Astrocyte of the spinal cord (primary cell): ENCODE measurements around the gene POMC.
"Not testable (repeated sequence)": the region's sequence is repeated elsewhere in the genome, so short reads cannot be mapped to it uniquely, and the experiment has no call there.

Experiments used
- DNase-seq: peaks from one replicate; pipeline ENCODE4 v3.0.0; 2011; ENCODE audit warnings: low read depth, low spot score
- H3K4me3 ChIP-seq: 2 replicates; pipeline ENCODE4 v1.5.1; 2011; ENCODE audit warnings: low read depth, mild to moderate bottlenecking, low read length, moderate library complexity
- in situ Hi-C: cut with HindIII; loops from 2 replicates; pipeline ENCODE4 v1.10.0; 2017; ENCODE audit warnings: low sequenced_read_pairs
- TF ChIP-seq, protein P1 (sequence below): IDR thresholded peaks from 2 replicates; pipeline ENCODE4 v1.5.1; 2012; ENCODE audit warnings: low read depth, mild to moderate bottlenecking, low read length, inconsistent platforms

POMC gene

DNA sequence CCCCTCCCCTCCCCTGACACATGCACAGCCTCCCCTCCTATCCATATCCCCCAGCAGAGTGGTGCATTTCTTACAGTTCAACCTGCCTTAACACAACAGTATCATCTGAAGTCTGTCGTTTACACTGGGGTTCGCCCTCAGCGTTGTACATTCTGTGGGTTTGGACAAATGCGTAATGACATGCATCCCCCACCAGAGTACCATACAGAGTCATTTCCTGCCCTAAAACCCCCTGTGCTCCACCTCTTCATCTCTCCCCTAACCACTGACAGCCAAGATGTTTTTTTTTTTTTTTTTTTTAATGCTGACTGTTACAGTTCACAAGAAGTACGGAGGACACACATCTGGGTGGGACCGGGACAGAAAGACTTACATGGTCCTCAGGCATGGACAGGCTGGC lies 22.6 kb downstream of the POMC start:
- H3K4me3 ChIP-seq: no peak overlapping the region
- DNase-seq: no peak
- in situ Hi-C loops: no loop called here
- TF ChIP-seq, protein P1, sequence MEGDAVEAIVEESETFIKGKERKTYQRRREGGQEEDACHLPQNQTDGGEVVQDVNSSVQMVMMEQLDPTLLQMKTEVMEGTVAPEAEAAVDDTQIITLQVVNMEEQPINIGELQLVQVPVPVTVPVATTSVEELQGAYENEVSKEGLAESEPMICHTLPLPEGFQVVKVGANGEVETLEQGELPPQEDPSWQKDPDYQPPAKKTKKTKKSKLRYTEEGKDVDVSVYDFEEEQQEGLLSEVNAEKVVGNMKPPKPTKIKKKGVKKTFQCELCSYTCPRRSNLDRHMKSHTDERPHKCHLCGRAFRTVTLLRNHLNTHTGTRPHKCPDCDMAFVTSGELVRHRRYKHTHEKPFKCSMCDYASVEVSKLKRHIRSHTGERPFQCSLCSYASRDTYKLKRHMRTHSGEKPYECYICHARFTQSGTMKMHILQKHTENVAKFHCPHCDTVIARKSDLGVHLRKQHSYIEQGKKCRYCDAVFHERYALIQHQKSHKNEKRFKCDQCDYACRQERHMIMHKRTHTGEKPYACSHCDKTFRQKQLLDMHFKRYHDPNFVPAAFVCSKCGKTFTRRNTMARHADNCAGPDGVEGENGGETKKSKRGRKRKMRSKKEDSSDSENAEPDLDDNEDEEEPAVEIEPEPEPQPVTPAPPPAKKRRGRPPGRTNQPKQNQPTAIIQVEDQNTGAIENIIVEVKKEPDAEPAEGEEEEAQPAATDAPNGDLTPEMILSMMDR: no peak

DNA sequence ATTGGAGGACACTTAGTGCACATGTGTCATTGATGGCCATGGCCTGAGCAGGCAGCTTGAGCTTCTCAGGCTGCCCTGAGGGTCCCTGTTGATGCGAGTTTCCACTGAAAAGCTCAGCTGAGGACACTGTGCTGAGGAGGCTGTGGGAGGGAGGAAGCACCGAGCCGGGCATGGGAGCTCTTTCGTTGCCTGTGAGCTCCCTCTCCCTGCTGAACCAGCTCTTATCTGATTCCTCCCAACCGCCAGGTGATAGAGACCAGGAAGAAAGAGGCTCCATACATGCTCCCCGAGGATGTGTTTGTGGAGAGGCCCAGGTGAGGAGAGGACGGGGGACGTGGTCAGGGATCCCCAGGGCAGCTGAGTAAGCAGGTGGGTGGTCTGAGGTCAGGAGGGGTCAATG lies 27.3 kb downstream of the POMC start:
- TF ChIP-seq, protein P1: no peak
- in situ Hi-C loops: no loop called here
- H3K4me3 ChIP-seq: no peak overlapping the region
- DNase-seq: no peak

DNA sequence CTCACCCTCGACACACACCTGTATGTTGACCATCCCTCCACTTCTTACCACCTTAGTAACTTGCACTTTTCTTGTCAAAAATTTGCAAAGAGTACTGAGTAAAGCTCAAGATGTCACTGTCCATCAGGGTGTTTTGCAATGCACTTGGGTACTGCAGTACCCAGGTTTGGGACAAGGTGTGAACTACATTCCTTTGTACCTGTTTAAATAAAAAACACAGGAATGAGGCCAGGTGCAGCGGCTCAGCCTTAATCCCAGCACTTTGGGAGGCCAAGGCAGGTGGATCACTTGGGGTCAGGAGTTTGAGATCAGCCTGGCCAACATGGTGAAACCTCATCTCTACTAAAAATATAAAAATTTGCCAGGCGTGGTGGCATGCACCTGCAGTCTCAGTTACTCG lies 27.8 kb downstream of the POMC start:
- in situ Hi-C loops, DNase-seq, H3K4me3 ChIP-seq: not testable (repeated sequence)

DNA sequence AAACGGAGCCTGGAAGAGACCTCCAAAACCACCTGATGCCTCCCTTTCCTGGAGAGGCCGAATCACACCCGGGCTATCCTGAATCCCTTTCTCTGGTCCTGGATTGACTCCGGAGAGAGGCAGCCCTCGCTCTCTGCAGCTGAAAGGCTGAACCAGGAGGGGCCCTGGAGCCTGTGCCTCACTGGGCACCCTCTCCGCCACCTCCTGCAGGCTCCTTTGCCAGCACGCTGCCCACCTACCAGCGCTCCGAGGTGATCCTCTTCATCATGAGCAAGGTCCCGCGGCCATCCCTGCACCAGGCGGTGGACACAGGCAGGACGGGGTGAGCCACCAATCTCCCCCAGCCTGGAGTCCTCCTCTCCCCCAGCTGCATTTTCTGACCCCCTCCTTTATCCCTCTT lies 35.7 kb downstream of the POMC start:
- no peak for DNase-seq
- TF ChIP-seq, protein P1: no peak
- no peak overlapping the region for H3K4me3 ChIP-seq
- in situ Hi-C loops: no loop called here

DNA sequence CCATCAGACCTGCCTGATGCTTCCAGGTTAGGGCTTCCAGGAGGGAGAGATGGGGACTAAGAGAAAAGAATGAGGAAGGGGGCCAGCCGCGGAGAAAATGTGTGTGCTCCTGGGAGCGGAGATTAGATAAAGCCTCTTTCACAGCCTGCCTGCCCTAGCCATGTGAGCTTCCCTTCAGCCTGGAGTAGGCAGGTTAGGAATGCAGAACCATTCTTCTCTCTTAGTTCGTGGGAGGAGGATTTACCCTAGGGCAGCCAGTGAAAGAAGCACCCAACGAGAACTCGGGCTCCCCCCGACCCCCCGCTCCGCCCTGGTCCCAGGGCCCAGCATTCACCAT lies 36.1 kb downstream of the POMC start:
- no peak overlapping the region for H3K4me3 ChIP-seq
- TF ChIP-seq, protein P1: no peak
- in situ Hi-C loops: no loop called here
- no peak for DNase-seq

DNA sequence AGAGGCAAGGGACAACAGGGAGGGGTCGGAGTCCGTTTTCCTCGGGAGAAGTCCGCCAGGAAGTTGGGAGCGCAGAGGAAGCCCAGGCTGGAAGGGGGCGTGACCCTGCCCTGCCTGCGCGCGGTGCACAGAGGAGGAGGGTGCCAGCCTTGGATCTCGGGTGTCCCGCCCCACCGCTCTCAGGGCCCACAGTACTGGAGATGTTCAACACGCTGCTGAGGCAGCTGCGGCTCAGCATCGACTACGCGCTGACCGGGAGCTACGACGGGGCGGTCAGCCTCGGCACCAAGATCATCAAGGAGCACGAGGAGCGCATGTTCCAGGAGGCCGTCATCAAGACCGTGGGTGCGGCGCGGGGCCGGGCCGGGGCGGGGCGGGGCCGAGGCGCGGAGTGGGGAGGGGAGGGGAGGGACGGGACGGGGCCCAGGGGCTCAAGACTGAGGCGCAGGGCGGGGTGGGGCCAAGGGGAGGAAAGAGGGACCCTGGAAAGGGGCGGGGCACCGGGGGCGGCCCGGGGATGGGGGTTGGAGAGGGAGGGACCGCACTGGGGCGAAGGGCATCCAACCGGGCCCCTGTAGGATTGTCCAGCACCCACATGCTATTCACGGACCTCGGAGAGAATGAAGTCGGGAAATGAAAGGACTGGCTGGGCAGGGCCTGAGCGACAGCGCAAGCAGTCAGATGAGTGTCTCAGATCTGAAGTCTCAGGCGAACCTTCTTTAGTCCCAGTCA lies 36.6 kb downstream of the POMC start:
- in situ Hi-C loops: no loop called here
- DNase-seq: no peak
- TF ChIP-seq, protein P1: no peak
- H3K4me3 ChIP-seq: no peak overlapping the region

DNA sequence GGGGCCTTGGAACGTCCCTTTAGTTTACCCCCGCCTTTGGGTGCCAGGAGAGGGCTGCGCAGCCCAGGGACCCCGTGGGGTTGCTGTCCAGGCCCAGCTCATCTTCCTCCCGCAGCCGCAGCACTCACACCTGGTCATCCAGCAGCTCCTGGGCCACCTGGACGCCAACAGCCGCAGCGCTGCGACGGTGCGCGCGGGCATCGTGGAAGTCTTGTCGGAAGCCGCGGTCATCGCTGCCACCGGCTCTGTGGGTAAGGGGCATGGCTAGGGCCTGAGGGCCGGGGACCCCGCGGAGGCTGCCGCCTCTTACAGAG lies 37.2 kb downstream of the POMC start:
- H3K4me3 ChIP-seq: no peak overlapping the region
- TF ChIP-seq, protein P1: no peak
- DNase-seq: no peak
- in situ Hi-C loops: no loop called here
